ENCODE data around the gene ITIH6.
"Not testable (repeated sequence)": the region's sequence is repeated elsewhere in the genome, so short reads cannot be mapped to it uniquely, and the experiment has no call there.

Gene ITIH6

DNA sequence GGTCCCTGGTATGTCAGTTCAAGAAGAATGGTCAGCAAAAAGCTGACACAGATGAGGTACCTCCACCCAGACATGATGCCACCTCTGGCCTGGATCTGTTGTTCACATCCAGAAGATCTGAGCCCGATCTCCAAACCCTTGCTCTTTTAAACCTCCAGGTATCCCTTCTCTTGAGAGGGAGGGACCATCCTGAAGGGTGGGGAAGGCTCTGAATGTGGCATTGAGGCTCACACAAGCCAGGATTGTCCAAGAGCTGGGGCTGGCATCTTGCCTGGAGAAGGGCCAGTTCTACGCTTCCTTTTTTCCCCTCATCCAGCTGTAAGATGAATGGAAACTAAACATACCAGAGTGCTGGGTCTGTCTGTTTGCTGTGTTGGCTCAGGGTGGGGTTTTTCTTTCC, at the start of gene ITIH6:
TSS of gene ITIH6 (minus strand) at position 119 of the 400 bp plus-strand sequence. CDS start at position 74, 45 bp downstream.
- DNase-seq (ENCODE audit: low spot score) = no peak
- FAIRE-seq = no peak

DNA sequence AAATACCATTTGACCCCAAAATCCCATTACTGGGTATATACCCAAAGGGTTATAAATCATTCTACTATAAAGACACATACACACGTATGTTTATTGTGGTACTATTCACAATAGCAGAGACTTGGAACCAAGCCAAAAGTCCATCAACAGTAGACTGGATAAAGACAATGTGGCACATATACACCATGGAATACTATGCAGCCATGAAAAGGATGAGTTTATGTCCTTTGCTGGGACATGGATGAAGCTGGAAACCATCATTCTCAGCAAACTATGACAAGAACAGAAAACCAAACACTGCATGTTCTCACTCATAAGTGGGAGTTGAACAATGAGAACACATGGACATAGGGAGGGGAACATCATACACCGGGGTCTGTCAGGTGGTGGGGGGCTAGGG, 49.6 kb upstream of the ITIH6 start:
- not testable (repeated sequence) for FAIRE-seq; DNase-seq (ENCODE audit: low spot score)

DNA sequence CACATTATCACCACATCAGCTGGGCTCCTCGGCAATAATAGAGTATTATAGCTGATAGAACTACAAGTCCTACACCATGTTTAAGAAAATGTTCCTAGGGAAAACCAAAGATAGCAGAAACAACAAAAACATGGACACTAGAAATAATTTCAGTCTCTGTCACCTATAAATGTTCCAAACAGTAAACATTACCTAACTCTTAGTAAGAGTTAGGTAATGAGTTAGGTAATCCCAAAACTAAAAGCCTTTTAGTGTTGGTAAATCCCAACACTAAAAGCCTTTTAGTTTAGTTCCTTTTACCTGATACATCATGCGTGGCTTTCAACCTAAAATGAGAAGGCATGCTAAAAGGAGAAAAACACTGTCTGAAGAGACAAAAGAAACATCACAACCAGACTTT, 45.0 kb upstream of the ITIH6 start:
- FAIRE-seq (no peak), DNase-seq (ENCODE audit: low spot score) (no peak)

DNA sequence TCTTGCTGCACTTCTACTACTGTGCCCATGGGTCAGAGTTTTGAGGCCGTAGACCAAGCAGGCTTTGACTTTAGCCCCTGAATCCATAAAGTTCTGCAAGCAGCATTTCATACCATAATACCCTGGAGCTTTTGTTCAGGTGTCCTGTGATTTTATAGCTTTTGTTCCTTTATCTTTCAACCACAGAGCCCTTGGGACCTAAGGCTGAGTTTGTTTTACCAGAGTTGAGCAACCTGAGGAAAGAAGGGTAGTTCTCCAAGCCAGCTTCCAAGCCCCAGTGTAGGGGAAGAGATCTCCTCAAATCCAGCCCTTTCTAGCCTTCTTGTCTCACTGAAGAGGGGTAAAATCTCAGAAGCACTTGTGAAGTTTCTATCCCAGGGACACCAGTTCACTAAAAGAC, 44.6 kb upstream of the ITIH6 start:
- FAIRE-seq (no peak), DNase-seq (ENCODE audit: low spot score) (no peak)

- not testable (repeated sequence) for DNase-seq (ENCODE audit: low spot score); FAIRE-seq
These were observed 43.3 kb upstream of the ITIH6 start for GRCh38 chrX:54841184-54841874.

GRCh38 chrX:54838583-54838982, 40.5 kb upstream of the ITIH6 start:
- FAIRE-seq (no peak), DNase-seq (ENCODE audit: low spot score) (no peak)

- FAIRE-seq = no peak
These were observed 28.5 kb upstream of the ITIH6 start for GRCh38 chrX:54826598-54826997.

GRCh38 chrX:54825716-54826438, 27.8 kb upstream of the ITIH6 start:
- no peak for DNase-seq (ENCODE audit: low spot score)
- FAIRE-seq = no peak

More at GRCh38 chrX:54826598-54826997, 28.5 kb upstream of the ITIH6 start:
- DNase-seq (ENCODE audit: low spot score) = no peak

GRCh38 chrX:54824722-54825121, 26.7 kb upstream of the ITIH6 start:
- FAIRE-seq (no peak), DNase-seq (ENCODE audit: low spot score) (no peak)

- DNase-seq (ENCODE audit: low spot score) (no peak), FAIRE-seq (no peak)
These were observed 26.1 kb upstream of the ITIH6 start for GRCh38 chrX:54824195-54824594.

DNA sequence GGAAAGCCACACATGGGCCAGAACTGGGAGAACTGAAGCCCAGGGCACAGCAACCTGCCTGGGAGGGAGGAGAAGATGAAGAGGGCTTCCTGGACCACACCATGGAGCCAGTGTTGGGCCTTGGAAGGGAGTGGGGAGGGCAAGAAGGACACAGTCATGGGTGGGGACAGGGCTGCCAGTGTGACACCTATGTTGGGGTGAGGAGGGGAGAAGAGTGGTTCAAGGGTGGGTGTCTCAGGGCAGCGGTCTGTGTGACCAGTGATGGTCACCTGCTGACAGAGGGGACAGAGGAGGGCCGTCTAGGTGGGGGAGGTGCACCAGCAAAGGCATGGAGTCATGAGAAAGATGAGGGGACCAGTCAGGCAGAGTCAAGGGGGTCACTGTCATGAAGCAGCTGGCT, 23.3 kb upstream of the ITIH6 start:
- FAIRE-seq (no peak), DNase-seq (ENCODE audit: low spot score) (no peak)

DNA sequence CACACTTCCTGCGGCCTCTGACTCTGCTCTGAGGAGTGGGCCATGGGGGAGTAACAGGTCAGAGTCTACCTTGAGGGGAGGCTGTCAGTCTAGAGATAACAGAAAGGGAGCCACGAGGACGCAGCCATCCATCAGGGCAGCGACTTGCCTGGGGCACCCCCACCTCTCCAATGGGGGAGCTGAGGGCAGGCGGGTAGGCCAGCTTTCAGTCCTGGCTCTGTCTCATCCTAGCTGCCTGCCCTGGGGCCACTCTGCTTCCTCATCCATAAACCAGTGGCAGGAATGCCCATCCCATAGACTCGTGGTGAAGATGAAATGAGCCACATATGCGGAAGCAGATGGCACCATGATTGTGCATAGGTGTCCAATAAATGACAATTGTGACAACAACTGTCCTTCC, 22.7 kb upstream of the ITIH6 start:
- no peak for FAIRE-seq
- DNase-seq (ENCODE audit: low spot score) = no peak

- DNase-seq (ENCODE audit: low spot score) (no peak), FAIRE-seq (no peak)
These were observed 21.1 kb upstream of the ITIH6 start for GRCh38 chrX:54819201-54819600.

DNA sequence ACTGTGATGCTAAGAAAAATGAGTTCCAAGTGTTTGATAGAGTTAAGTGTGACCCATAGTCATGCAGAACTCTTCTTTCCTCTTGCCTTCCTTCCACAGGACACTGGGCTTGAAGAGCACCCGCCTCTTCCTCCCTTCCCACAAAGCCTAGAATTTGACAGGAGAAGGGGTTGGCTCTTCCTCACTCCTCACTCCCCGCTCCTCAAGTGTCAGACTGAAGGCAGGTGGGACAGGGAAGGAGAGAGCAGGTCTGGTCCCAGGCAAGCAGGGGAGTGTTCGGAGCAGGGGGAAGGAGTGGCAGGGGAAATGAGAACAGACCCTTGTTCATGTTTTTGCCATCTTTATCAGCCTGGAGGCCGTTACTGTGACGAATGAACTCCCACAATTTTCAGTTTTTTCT, 20.2 kb upstream of the ITIH6 start:
- DNase-seq (ENCODE audit: low spot score) (no peak), FAIRE-seq (no peak)

GRCh38 chrX:54817220-54817820, 19.3 kb upstream of the ITIH6 start:
- FAIRE-seq = no peak
- no peak for DNase-seq (ENCODE audit: low spot score)

GRCh38 chrX:54812306-54812705, 14.3 kb upstream of the ITIH6 start:
- FAIRE-seq (no peak), DNase-seq (ENCODE audit: low spot score) (no peak)

- FAIRE-seq (no peak), DNase-seq (ENCODE audit: low spot score) (no peak)
These were observed 13.3 kb upstream of the ITIH6 start for GRCh38 chrX:54811301-54811885.

GRCh38 chrX:54810532-54810931, 12.5 kb upstream of the ITIH6 start:
- no peak for FAIRE-seq

DNA sequence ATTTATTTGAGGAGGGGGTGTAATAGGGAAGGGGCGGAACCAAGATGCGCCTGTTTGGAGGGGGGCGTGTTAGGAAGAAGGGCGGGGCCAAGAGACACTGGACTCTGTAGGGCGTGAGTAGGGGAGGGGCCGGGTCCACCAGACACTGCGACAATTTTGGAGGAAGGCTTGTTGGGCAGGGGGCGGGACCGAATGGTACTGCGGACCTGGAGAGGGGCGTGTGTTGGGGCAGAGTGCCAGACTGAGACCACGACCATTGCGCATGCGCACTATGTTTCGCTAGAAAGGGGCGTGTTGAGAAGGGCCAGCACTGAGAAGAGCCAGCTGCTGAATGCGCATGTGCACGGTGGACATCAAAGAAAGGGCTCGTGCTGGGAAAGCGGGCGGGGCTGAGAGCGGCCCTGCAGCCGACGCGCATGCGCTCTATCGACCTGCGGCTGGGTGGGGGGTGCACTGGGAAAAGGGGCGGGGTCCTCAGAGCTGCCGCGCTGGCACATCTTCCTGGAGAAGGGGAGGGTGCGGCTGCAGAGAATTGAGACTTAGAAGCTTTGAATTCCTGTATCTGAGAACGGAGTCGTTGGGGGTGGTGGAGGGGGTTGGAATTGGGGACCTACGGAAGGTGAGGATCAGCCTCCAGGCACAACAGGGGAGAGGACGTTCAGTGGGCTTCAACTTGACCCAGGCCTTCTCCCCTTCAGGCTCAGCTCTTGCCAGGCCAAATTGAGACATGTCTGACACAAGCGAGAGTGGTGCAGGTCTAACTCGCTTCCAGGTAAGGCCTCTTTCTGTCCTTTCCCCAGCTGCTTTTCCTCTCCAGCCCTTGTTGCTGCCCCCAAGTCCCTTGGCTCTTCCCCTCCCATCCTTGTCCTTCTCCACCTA, 10.8 kb upstream of the ITIH6 start:
- FAIRE-seq (peak; percentile 92), DNase-seq (ENCODE audit: low spot score) (peak; percentile 97)

More at GRCh38 chrX:54810532-54810931, 12.5 kb upstream of the ITIH6 start:
- no peak for DNase-seq (ENCODE audit: low spot score)

DNA sequence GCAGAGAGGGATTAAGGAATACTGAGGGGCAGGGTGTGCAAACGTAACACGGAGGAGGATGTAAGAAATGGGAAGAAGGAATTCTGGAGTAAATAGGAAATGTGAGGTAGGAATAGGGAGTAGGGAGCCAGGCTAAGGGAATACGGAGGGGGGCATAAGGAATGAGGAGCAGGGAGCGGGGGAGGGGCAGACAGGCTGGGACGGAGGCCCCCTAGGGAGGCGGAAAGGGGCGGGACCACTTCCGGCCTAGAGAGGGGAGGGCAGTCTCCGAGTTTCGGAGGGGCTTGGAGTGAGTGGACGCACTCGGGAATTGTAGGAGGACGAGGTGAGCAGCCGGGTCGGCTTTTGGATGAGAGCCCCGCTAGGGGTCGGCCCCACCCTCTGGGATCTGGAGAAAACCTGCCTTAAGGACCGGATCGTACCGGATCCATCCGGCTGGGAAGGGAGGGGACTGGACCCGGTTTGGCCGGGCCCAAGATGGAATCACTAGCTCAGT, 10.1 kb upstream of the ITIH6 start:
- no peak for FAIRE-seq
- DNase-seq (ENCODE audit: low spot score) = peak; percentile 64
